AG09319 (cell line): ENCODE measurements around the gene FBXO10.

Source experiments
- DNase-seq: peaks from one replicate; pipeline ENCODE4 v3.0.0-alpha.2; 2010; ENCODE audit warnings: low read depth; ENCODE audit errors: extremely low read depth
- CTCF ChIP-seq: IDR thresholded peaks from 2 replicates; pipeline ENCODE4 v1.5.1; 2011; ENCODE audit warnings: low read depth, mild to moderate bottlenecking, inconsistent platforms, low read length, moderate library complexity

Gene FBXO10

GRCh38 chr9:37593883-37594448 is 17.8 kb upstream of the FBXO10 start:
- no peak for DNase-seq
- TF ChIP-seq CTCF: no peak

- no peak for TF ChIP-seq CTCF
- DNase-seq: peak; percentile 72
These were observed 16.1 kb upstream of the FBXO10 start, which contains the start of gene TOMM5 for GRCh38 chr9:37592108-37592951. Gene TOMM5 (minus strand): TSS chr9:37592597. CDS start chr9:37592532, 65 bp downstream.

GRCh38 chr9:37587521-37587920 is 11.3 kb upstream of the FBXO10 start:
- TF ChIP-seq CTCF: no peak
- no peak for DNase-seq

GRCh38 chr9:37583522-37584121 is 7.4 kb upstream of the FBXO10 start:
- no peak for TF ChIP-seq CTCF
- no peak for DNase-seq

GRCh38 chr9:37582548-37583157 is 6.5 kb upstream of the FBXO10 start:
- peak; percentile 38 for DNase-seq

GRCh38 chr9:37575511-37575914 is 667 bp downstream of the FBXO10 start:
- no peak for TF ChIP-seq CTCF
- no peak for DNase-seq

More at GRCh38 chr9:37582548-37583157, 6.5 kb upstream of the FBXO10 start:
- TF ChIP-seq CTCF: peak; percentile 70

GRCh38 chr9:37575001-37575400 is 1.2 kb downstream of the FBXO10 start:
- TF ChIP-seq CTCF: no peak
- DNase-seq: no peak
